HG02870 (cell line): ENCODE measurements around the gene FUS.
"Not testable (repeated sequence)": the region's sequence is repeated elsewhere in the genome, so short reads cannot be mapped to it uniquely, and the experiment has no call there.

Experiments used
- ATAC-seq: cut with Tn5 transposase; IDR thresholded peaks from one replicate; pipeline ENCODE4 v1.9.1; 2021; ENCODE audit warnings: mild to moderate bottlenecking, moderate library complexity; ENCODE audit not compliant: unreplicated experiment

The FUS gene

GRCh38 chr16:31184888-31185287, 4.9 kb downstream of the FUS start:
- no peak for ATAC-seq

GRCh38 chr16:31185339-31185738, 5.4 kb downstream of the FUS start:
- no peak for ATAC-seq

GRCh38 chr16:31186176-31186575, 6.2 kb downstream of the FUS start:
- ATAC-seq: no peak

GRCh38 chr16:31186930-31187807, 7.2 kb downstream of the FUS start:
- ATAC-seq: no peak

GRCh38 chr16:31187808-31188189, 7.9 kb downstream of the FUS start:
- no peak for ATAC-seq

- ATAC-seq: no peak
Measured at GRCh38 chr16:31188450-31189411, 8.8 kb downstream of the FUS start.

GRCh38 chr16:31189412-31189778, 9.5 kb downstream of the FUS start:
- ATAC-seq: no peak

- ATAC-seq: no peak
Measured at GRCh38 chr16:31190061-31190460, 10.1 kb downstream of the FUS start.

GRCh38 chr16:31190818-31191444, 11.0 kb downstream of the FUS start:
- ATAC-seq: no peak

GRCh38 chr16:31191697-31192428, 11.9 kb downstream of the FUS start:
- no peak for ATAC-seq

- no peak for ATAC-seq
Measured at GRCh38 chr16:31192856-31193642, 13.1 kb downstream of the FUS start.

- no peak for ATAC-seq
Measured at GRCh38 chr16:31193874-31194273, 13.9 kb downstream of the FUS start.

- ATAC-seq: no peak
Measured at GRCh38 chr16:31194898-31195297, 15.0 kb downstream of the FUS start.

- ATAC-seq: not testable (repeated sequence)
Measured at GRCh38 chr16:31195861-31196260, 15.9 kb downstream of the FUS start.

GRCh38 chr16:31196324-31197088, 16.6 kb downstream of the FUS start:
- no peak for ATAC-seq

GRCh38 chr16:31198207-31198882, 18.4 kb downstream of the FUS start:
- ATAC-seq: no peak

GRCh38 chr16:31199430-31200041, 19.6 kb downstream of the FUS start:
- no peak for ATAC-seq

GRCh38 chr16:31200111-31200510, 20.2 kb downstream of the FUS start:
- ATAC-seq: not testable (repeated sequence)
